Chondrocyte (in vitro differentiated cells): ENCODE data around the gene SERINC5. TPM values are rescaled to one million over a fixed set of nuclear protein-coding genes. Genes with fewer than 3 reads are reported as not detected.
A peak's percentile ranks its signal among the peaks of the same experiment; 100 is the strongest.
"Not testable (repeated sequence)": the region's sequence is repeated elsewhere in the genome, so short reads cannot be mapped to it uniquely, and the experiment has no call there.

Source experiments
- DNase-seq: peaks from one replicate; pipeline ENCODE4 v3.0.0; 2021; ENCODE audit warnings: mixed read lengths, low spot score
- H3K27ac Mint-ChIP-seq: one replicate; pipeline ENCODE4 v1.8.0; 2021; ENCODE audit warnings: mild to moderate bottlenecking, moderate library complexity, mixed read lengths; ENCODE audit not compliant: unreplicated experiment
- H3K27me3 Mint-ChIP-seq: 2 replicates; pipeline ENCODE4 v1.8.0; 2021; ENCODE audit warnings: low read depth, mixed read lengths
- H3K36me3 Mint-ChIP-seq: 2 replicates; pipeline ENCODE4 v1.8.0; 2021; ENCODE audit warnings: low read depth, mixed read lengths
- H3K4me1 Mint-ChIP-seq: 2 replicates; pipeline ENCODE4 v1.8.0; 2021; ENCODE audit warnings: low read depth, mild to moderate bottlenecking, mixed read lengths
- H3K4me3 Mint-ChIP-seq: one replicate; pipeline ENCODE4 v1.8.0; 2021; ENCODE audit warnings: mild to moderate bottlenecking, moderate library complexity, mixed read lengths; ENCODE audit not compliant: unreplicated experiment
- H3K9me3 Mint-ChIP-seq: 2 replicates; pipeline ENCODE4 v1.8.0; 2021; ENCODE audit warnings: low read depth, mixed read lengths
- total RNA-seq: library from RNA; stranded (reverse); gene quantifications from 3 replicates; pipeline ENCODE4 v1.2.1, GENCODE V29; 2021
- TF ChIP-seq, protein P1 (sequence below): fragments of 200-600 bp; sonication (generic); IDR thresholded peaks from 2 replicates; pipeline ENCODE4 v1.5.0; 2021; ENCODE audit warnings: antibody characterized with exemption, mild to moderate bottlenecking, moderate library complexity

SERINC5 gene
- total RNA-seq, 1 donor from 2014 or later, result 41.5 TPM

DNA sequence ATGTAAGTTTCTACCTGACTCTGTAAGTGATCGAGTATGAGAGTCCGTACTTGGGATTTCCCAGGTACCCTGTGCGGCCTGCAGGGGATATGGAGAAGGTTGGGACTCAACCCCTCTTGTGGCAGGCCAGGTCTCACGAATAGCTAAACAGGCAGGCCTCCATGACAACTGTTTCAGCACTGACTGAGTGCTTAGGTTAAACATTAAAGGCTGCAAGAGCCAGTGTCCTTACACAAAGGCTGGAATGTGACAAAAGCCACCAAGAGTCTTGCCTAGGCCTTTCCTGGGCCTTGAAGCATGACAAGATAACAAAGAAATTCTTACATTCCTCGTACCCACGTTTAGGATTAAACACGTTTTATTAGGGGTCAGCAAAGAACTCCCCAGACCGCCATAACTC, 162.1 kb downstream of the SERINC5 start:
- Mint-ChIP-seq H3K27ac (no peak overlapping the region), H3K27me3 (no peaks in the 10 kb centered on the region), H3K36me3 (no peaks in the 10 kb centered on the region), H3K4me3 (no peak overlapping the region), H3K9me3 (no peaks in the 10 kb centered on the region), H3K4me1 (peaks cover 8% of the 10 kb centered on the region)
- TF ChIP-seq, protein P1, sequence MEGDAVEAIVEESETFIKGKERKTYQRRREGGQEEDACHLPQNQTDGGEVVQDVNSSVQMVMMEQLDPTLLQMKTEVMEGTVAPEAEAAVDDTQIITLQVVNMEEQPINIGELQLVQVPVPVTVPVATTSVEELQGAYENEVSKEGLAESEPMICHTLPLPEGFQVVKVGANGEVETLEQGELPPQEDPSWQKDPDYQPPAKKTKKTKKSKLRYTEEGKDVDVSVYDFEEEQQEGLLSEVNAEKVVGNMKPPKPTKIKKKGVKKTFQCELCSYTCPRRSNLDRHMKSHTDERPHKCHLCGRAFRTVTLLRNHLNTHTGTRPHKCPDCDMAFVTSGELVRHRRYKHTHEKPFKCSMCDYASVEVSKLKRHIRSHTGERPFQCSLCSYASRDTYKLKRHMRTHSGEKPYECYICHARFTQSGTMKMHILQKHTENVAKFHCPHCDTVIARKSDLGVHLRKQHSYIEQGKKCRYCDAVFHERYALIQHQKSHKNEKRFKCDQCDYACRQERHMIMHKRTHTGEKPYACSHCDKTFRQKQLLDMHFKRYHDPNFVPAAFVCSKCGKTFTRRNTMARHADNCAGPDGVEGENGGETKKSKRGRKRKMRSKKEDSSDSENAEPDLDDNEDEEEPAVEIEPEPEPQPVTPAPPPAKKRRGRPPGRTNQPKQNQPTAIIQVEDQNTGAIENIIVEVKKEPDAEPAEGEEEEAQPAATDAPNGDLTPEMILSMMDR, result no peak
- no peak for DNase-seq

DNA sequence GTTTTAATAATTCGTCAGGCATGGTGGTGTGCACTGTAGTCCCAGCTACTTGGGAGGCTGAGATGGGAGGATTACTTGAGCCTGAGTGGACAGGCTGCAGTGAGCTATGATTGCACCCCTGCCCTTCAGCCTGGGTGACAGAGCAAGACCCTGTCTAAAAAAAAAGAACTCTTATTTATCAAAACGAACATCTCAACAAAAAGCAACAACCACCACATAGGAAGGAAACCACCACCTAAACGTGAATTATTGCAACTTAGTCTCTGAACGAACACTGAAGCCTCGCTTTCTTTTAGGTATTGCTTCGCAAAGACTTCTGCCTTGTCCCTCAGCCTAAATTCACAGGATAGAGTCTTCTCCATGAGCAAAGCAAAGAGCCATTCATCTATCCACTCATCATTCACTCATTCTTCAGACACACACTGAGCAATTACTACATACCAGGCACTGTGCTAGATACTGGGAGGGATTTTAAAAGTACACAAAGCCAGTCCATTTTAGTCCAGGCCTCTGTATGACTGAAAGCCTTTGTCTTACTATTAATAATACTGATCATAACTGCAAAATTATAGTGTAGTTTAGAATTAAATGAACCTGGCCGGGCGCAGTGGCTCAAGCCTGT, 163.3 kb downstream of the SERINC5 start:
- DNase-seq, result no peak
- H3K4me3 Mint-ChIP-seq, result no peak overlapping the region
- TF ChIP-seq, protein P1, result no peak
- H3K4me1 Mint-ChIP-seq, result peaks cover 8% of the 10 kb centered on the region
- H3K27me3 Mint-ChIP-seq, result no peaks in the 10 kb centered on the region
- H3K9me3 Mint-ChIP-seq, result no peaks in the 10 kb centered on the region
- H3K27ac Mint-ChIP-seq, result no peak overlapping the region
- no peaks in the 10 kb centered on the region for H3K36me3 Mint-ChIP-seq

DNA sequence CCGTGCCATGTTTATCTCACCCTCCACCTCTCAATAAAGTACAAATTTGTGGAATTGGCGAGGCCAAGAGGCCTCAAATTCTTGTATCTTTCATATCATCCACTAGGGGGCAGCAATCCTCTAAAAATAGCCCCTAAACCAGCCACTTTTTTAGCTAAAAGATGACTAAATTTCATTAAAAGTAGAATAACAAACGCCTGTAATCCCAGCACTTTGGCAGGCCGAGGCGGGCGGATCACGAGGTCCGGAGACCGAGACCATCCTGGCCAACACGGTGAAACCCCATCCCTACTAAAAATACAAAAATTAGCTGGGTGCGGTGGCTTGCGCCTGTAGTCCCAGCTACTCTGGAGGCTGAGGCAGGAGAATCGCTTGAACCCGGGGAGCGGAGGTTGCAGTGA, 164.1 kb downstream of the SERINC5 start:
- H3K27me3 Mint-ChIP-seq, H3K9me3 Mint-ChIP-seq, DNase-seq, H3K36me3 Mint-ChIP-seq, H3K4me3 Mint-ChIP-seq, H3K27ac Mint-ChIP-seq, H3K4me1 Mint-ChIP-seq: not testable (repeated sequence)
- TF ChIP-seq, protein P1, result peak; percentile 95

DNA sequence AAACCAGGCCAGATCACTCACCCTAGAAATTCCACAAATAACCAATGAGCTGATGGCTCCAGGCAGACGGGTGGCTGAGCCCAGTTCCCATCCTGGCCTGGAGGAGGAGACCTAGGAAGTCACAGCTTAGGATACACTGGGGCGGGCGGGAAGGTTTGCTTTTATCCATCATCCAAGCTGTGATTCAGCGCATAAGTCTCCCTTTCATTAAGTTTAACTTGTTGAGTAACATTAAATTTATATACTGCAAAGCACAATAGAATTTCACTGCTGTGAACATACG, 165.0 kb downstream of the SERINC5 start:
- peaks cover under 1% of the 10 kb centered on the region for H3K27me3 Mint-ChIP-seq
- H3K9me3 Mint-ChIP-seq, result no peaks in the 10 kb centered on the region
- DNase-seq, result no peak
- TF ChIP-seq, protein P1, result no peak
- H3K27ac Mint-ChIP-seq, result no peak overlapping the region
- peaks cover 8% of the 10 kb centered on the region for H3K4me1 Mint-ChIP-seq
- no peak overlapping the region for H3K4me3 Mint-ChIP-seq
- H3K36me3 Mint-ChIP-seq, result no peaks in the 10 kb centered on the region

DNA sequence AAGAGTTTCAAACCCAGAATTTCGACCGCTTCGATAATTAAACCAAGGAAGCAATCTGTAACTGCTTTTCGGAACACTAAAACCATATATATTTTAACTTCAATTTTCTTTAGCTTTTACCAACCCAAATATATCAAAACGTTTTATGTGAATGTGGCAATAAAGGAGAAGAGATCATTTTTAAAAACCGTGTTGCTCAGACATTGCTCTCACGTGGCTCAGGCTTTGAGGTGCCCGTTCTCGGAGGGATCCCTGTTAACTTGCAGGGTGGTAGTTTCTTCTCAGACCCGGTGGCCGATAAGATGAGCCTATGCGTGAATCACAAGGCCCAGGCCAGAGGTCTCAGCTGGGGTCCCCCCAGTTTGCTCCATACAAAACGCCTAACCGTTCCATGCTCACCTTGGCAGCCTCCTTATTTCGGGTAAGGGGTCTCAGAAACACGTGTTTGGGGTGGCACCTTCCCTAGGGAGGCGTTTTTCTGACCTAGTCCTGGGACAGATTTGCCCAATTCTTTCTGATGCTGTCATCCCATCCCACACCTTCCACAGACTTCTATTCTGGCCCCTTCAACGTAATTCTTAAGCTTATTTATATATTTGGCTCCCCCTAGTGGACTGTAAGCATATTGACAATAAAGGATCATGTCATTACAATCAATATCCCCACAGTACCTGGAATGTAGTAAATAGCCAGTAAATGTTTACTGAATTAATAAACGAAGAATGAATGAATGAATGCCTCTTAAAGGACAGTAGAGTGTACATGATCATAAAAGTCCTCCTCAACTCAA, 172.6 kb downstream of the SERINC5 start:
- no peak overlapping the region for H3K4me3 Mint-ChIP-seq
- peaks cover 2% of the 10 kb centered on the region for H3K4me1 Mint-ChIP-seq
- H3K27me3 Mint-ChIP-seq, result peaks cover 4% of the 10 kb centered on the region
- no peak overlapping the region for H3K27ac Mint-ChIP-seq
- TF ChIP-seq, protein P1, result peak; percentile 84
- no peak for DNase-seq
- no peaks in the 10 kb centered on the region for H3K36me3 Mint-ChIP-seq
- H3K9me3 Mint-ChIP-seq, result no peaks in the 10 kb centered on the region
